ENCODE results near the gene KRTAP5-3.
"Not testable (repeated sequence)": the region's sequence is repeated elsewhere in the genome, so short reads cannot be mapped to it uniquely, and the experiment has no call there.

KRTAP5-3 gene

GRCh38 chr11:1607901-1608300 lies 362 bp downstream of the KRTAP5-3 start:
- not testable (repeated sequence) for DNase-seq

- not testable (repeated sequence) for DNase-seq
Measured at GRCh38 chr11:1607156-1607845, 962 bp downstream of the KRTAP5-3 start.

GRCh38 chr11:1605923-1606322 lies 2.3 kb downstream of the KRTAP5-3 start:
- not testable (repeated sequence) for DNase-seq

GRCh38 chr11:1604711-1605110 lies 3.6 kb downstream of the KRTAP5-3 start:
- no peak for DNase-seq

- no peak for DNase-seq
Measured at GRCh38 chr11:1604181-1604580, 4.1 kb downstream of the KRTAP5-3 start.

- no peak for DNase-seq
Measured at GRCh38 chr11:1603629-1604028, 4.6 kb downstream of the KRTAP5-3 start.

GRCh38 chr11:1601663-1602062 lies 6.6 kb downstream of the KRTAP5-3 start:
- DNase-seq = not testable (repeated sequence)

- DNase-seq = no peak
Measured at GRCh38 chr11:1600626-1601025, 7.6 kb downstream of the KRTAP5-3 start.

GRCh38 chr11:1598816-1599215 lies 9.4 kb downstream of the KRTAP5-3 start:
- no peak for DNase-seq

GRCh38 chr11:1598406-1598805 lies 9.9 kb downstream of the KRTAP5-3 start:
- DNase-seq = not testable (repeated sequence)

- no peak for DNase-seq
Measured at GRCh38 chr11:1597994-1598380, 10.3 kb downstream of the KRTAP5-3 start, which contains the start of gene KRTAP5-2. Gene KRTAP5-2, minus strand, starts transcription at chr11:1598294. Its CDS starts 44 bp downstream, at chr11:1598250.

GRCh38 chr11:1597331-1597993 lies 10.8 kb downstream of the KRTAP5-3 start:
- DNase-seq = no peak

- DNase-seq = not testable (repeated sequence)
Measured at GRCh38 chr11:1596576-1597121, 11.6 kb downstream of the KRTAP5-3 start.

- DNase-seq = not testable (repeated sequence)
Measured at GRCh38 chr11:1595994-1596575, 12.2 kb downstream of the KRTAP5-3 start.

GRCh38 chr11:1592628-1593027 lies 15.6 kb downstream of the KRTAP5-3 start:
- no peak for DNase-seq

- no peak for DNase-seq
Measured at GRCh38 chr11:1589996-1590395, 18.3 kb downstream of the KRTAP5-3 start.

GRCh38 chr11:1589191-1589963 lies 18.9 kb downstream of the KRTAP5-3 start:
- DNase-seq = not testable (repeated sequence)

- DNase-seq = no peak
Measured at GRCh38 chr11:1586699-1587098, 21.6 kb downstream of the KRTAP5-3 start.

GRCh38 chr11:1584661-1585370 lies 23.4 kb downstream of the KRTAP5-3 start, which contains the start of gene KRTAP5-1:
Gene KRTAP5-1, minus strand, starts transcription at chr11:1585283. Its CDS starts 34 bp downstream, at chr11:1585249.
- not testable (repeated sequence) for DNase-seq

- not testable (repeated sequence) for DNase-seq
Measured at GRCh38 chr11:1582909-1583308, 25.4 kb downstream of the KRTAP5-3 start.

GRCh38 chr11:1581976-1582375 lies 26.3 kb downstream of the KRTAP5-3 start:
- no peak for DNase-seq

GRCh38 chr11:1576825-1577224 lies 31.4 kb downstream of the KRTAP5-3 start:
- DNase-seq = no peak
